Measurements from ENCODE around the gene MAST2. TPM values are rescaled to one million over a fixed set of nuclear protein-coding genes. Genes with fewer than 3 reads are reported as not detected.
A peak's percentile ranks its signal among the peaks of the same experiment; 100 is the strongest.

The MAST2 gene
- polyA plus RNA-seq, 1 experiment: 24.7 TPM

DNA sequence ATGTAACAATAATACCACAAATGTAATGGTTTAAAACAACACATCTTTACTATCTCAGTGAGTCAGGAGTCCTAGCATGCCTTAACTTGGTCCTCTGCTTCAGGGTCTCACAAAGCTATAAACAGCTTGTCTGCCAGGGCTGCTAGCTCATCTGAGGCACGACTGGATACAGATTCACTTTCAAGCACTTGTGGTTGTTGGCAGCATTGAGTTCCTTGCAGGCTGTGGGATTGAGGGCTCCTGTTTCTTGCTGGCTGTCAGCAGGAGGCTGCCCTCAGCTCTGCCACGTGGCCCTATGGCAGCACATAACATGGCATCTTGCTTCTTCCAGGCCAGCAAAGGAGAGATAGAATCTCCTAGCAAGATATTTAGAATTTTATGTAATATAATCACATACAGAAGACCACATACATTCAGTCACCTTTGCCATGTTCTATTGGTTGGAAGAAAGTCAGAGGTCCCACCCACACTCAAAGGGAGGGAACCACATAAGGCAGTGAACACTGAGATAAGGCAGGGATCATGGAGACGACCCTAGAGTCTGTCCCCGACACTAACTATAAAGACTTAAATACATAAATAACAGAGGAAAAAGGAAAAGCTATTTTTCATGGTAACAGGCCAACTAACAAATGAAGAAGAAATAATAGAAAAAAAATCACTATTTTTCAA lies 34.0 kb upstream of the MAST2 start:
- POLR2A ChIA-PET: interaction anchor here (0.6 kb wide), 2 partner anchors 13 to 52 kb away, joined by 3 to 5 read pairs; no protein-coding TSS in a partner anchor
- H3K9me3 ChIP-seq (ENCODE audit: control insufficient read depth, insufficient read depth, low read length): no peaks in the 10 kb centered on the region
- CTCF ChIA-PET: no interaction called here
- DNase-seq (ENCODE audit: low read depth, low spot score): peak; percentile 46
- no peak overlapping the region for H3K27ac ChIP-seq (ENCODE audit: low read depth, low read length)
- H3K4me3 ChIP-seq (ENCODE audit: low read depth, low read length): no peak overlapping the region
- no peak for TF ChIP-seq CTCF (IDR thresholded peaks at IDR 0.05; ENCODE audit: low read depth, low read length)
- H3K27me3 ChIP-seq (ENCODE audit: control insufficient read depth, insufficient read depth, low read length): no peaks in the 10 kb centered on the region

DNA sequence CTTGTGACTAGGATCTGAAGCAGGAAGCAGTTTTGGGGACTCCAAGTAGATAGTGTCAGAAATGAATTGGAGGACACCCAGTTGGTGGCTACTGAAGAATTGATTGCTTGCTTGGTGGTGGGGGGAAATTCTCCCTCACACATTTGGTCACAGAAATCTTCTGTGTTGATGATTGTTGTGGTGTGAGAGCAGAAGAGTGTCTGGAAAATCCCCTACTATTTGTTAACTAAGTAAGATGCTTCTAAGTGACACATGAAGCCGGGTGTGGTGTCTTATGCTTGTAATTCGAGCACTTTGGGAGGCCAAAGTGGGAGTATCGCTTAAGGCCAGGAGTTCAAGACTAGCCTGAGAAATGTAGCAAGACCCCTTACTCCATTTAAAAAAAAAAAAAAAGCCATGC lies 30.4 kb upstream of the MAST2 start:
- no peak for DNase-seq (ENCODE audit: low read depth, low spot score)
- Histone ChIP-seq H3K27ac (ENCODE audit: low read depth, low read length) (no peak overlapping the region), H3K4me3 (ENCODE audit: low read depth, low read length) (no peak overlapping the region), H3K9me3 (ENCODE audit: control insufficient read depth, insufficient read depth, low read length) (no peaks in the 10 kb centered on the region), H3K27me3 (ENCODE audit: control insufficient read depth, insufficient read depth, low read length) (no peaks in the 10 kb centered on the region)
- ChIA-PET POLR2A (no interaction called here), CTCF (no interaction called here)
- TF ChIP-seq CTCF (IDR thresholded peaks at IDR 0.05; ENCODE audit: low read depth, low read length): no peak

- Histone ChIP-seq H3K4me3 (ENCODE audit: low read depth, low read length) (no peak overlapping the region), H3K9me3 (ENCODE audit: control insufficient read depth, insufficient read depth, low read length) (no peaks in the 10 kb centered on the region), H3K27me3 (ENCODE audit: control insufficient read depth, insufficient read depth, low read length) (peaks cover 3% of the 10 kb centered on the region), H3K27ac (ENCODE audit: low read depth, low read length) (no peak overlapping the region)
- DNase-seq (ENCODE audit: low read depth, low spot score): no peak
- TF ChIP-seq CTCF (IDR thresholded peaks at IDR 0.05; ENCODE audit: low read depth, low read length): no peak
- POLR2A ChIA-PET: no interaction called here
- CTCF ChIA-PET: no interaction called here
Measured at GRCh38 chr1:45775794-45776193, 27.6 kb upstream of the MAST2 start.

- Histone ChIP-seq H3K4me3 (ENCODE audit: low read depth, low read length) (no peak overlapping the region), H3K9me3 (ENCODE audit: control insufficient read depth, insufficient read depth, low read length) (no peaks in the 10 kb centered on the region), H3K27ac (ENCODE audit: low read depth, low read length) (no peak overlapping the region), H3K27me3 (ENCODE audit: control insufficient read depth, insufficient read depth, low read length) (peaks cover 6% of the 10 kb centered on the region)
- ChIA-PET POLR2A (no interaction called here), CTCF (interaction anchor here (0.7 kb wide), 1 partner anchor 30 kb away, joined by 3 read pairs; no protein-coding TSS in a partner anchor)
- DNase-seq (ENCODE audit: low read depth, low spot score): no peak
- no peak for TF ChIP-seq CTCF (IDR thresholded peaks at IDR 0.05; ENCODE audit: low read depth, low read length)
Measured at GRCh38 chr1:45785583-45785982, 17.8 kb upstream of the MAST2 start.

DNA sequence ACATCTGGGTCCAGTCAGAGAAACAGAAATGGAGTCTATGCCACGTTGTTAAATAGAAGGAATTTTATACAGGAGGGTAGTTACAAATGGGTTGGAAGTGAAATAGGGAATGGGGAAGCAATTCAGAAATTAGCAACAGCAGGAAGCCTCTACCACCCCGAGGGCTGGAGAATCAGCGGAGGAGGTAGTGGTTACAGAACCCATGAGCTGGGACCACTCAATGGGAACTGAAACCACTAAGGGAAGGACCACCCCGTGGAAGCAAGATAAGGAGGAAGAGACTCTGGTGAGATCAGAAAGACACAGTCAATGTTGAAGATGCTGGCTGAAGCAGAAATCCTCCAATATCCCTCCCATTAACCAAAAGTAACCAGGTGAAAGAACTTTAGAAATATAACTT lies 15.5 kb upstream of the MAST2 start:
- ChIA-PET POLR2A (no interaction called here), CTCF (no interaction called here)
- H3K4me3 ChIP-seq (ENCODE audit: low read depth, low read length): no peak overlapping the region
- no peak overlapping the region for H3K27ac ChIP-seq (ENCODE audit: low read depth, low read length)
- no peaks in the 10 kb centered on the region for H3K27me3 ChIP-seq (ENCODE audit: control insufficient read depth, insufficient read depth, low read length)
- no peaks in the 10 kb centered on the region for H3K9me3 ChIP-seq (ENCODE audit: control insufficient read depth, insufficient read depth, low read length)
- TF ChIP-seq CTCF (IDR thresholded peaks at IDR 0.05; ENCODE audit: low read depth, low read length): no peak
- no peak for DNase-seq (ENCODE audit: low read depth, low spot score)
